NCI-H1417 treated with DMSO at 0.1 percent for 48 hours (cell line): ENCODE data around the gene PDE4D.
"Not testable (repeated sequence)": the region's sequence is repeated elsewhere in the genome, so short reads cannot be mapped to it uniquely, and the experiment has no call there.

Experiments used
- DNase-seq: peaks from one replicate; lab custom pipeline; 2025; lab: John Stamatoyannopoulos, UW

The PDE4D gene

GRCh38 chr5:59768152-59769040 lies 125.1 kb downstream of the PDE4D start:
- peak; percentile 66 for DNase-seq

GRCh38 chr5:59767681-59768151 lies 125.8 kb downstream of the PDE4D start:
- no peak for DNase-seq

GRCh38 chr5:59767211-59767605 lies 126.3 kb downstream of the PDE4D start:
- DNase-seq = no peak

- no peak for DNase-seq
Measured at GRCh38 chr5:59766427-59767210, 126.9 kb downstream of the PDE4D start.

GRCh38 chr5:59765446-59765845 lies 128.1 kb downstream of the PDE4D start:
- no peak for DNase-seq

- DNase-seq = no peak
Measured at GRCh38 chr5:59764361-59764760, 129.2 kb downstream of the PDE4D start.

GRCh38 chr5:59763541-59763940 lies 130.0 kb downstream of the PDE4D start:
- DNase-seq = no peak

GRCh38 chr5:59762232-59762631 lies 131.3 kb downstream of the PDE4D start:
- not testable (repeated sequence) for DNase-seq

- DNase-seq = no peak
Measured at GRCh38 chr5:59760785-59761348, 132.7 kb downstream of the PDE4D start.

GRCh38 chr5:59759600-59760351 lies 133.8 kb downstream of the PDE4D start:
- DNase-seq = no peak

- no peak for DNase-seq
Measured at GRCh38 chr5:59758566-59758965, 135.0 kb downstream of the PDE4D start.

GRCh38 chr5:59757442-59757841 lies 136.1 kb downstream of the PDE4D start:
- DNase-seq = no peak

- DNase-seq = no peak
Measured at GRCh38 chr5:59756373-59757035, 137.0 kb downstream of the PDE4D start.

GRCh38 chr5:59755476-59755875 lies 138.1 kb downstream of the PDE4D start:
- DNase-seq = no peak

GRCh38 chr5:59753599-59753998 lies 139.9 kb downstream of the PDE4D start:
- DNase-seq = no peak

- no peak for DNase-seq
Measured at GRCh38 chr5:59749782-59750520, 143.6 kb downstream of the PDE4D start.

- not testable (repeated sequence) for DNase-seq
Measured at GRCh38 chr5:59748036-59748663, 145.4 kb downstream of the PDE4D start.

- DNase-seq = no peak
Measured at GRCh38 chr5:59746241-59746765, 147.2 kb downstream of the PDE4D start.

- no peak for DNase-seq
Measured at GRCh38 chr5:59745415-59745863, 148.1 kb downstream of the PDE4D start.

- DNase-seq = no peak
Measured at GRCh38 chr5:59744531-59744992, 149.0 kb downstream of the PDE4D start.
